ENCODE data around the gene SLC25A33. TPM values are rescaled to one million over a fixed set of nuclear protein-coding genes. Genes with fewer than 3 reads are reported as not detected.
"Not testable (repeated sequence)": the region's sequence is repeated elsewhere in the genome, so short reads cannot be mapped to it uniquely, and the experiment has no call there.

The SLC25A33 gene
- total RNA-seq, 2 donors from 2014 or later, result 3.6 to 7.6 TPM

- Mint-ChIP-seq H3K27ac (no peak overlapping the region), H3K9me3 (no peaks in the 10 kb centered on the region), H3K36me3 (ENCODE audit: low read depth) (peaks cover 73% of the 10 kb centered on the region), H3K27me3 (no peaks in the 10 kb centered on the region), H3K4me3 (no peak overlapping the region), H3K4me1 (peaks cover 6% of the 10 kb centered on the region)
- no peak for ATAC-seq (replicated peaks)
Observed at GRCh38 chr1:9558271-9558945, 19.1 kb downstream of the SLC25A33 start.

GRCh38 chr1:9558946-9559545, 19.8 kb downstream of the SLC25A33 start:
- peaks cover 66% of the 10 kb centered on the region for H3K36me3 Mint-ChIP-seq (ENCODE audit: low read depth)
- H3K4me3 Mint-ChIP-seq, result no peak overlapping the region
- ATAC-seq (replicated peaks), result no peak
- H3K9me3 Mint-ChIP-seq, result no peaks in the 10 kb centered on the region
- no peak overlapping the region for H3K27ac Mint-ChIP-seq
- no peaks in the 10 kb centered on the region for H3K27me3 Mint-ChIP-seq
- peaks cover 6% of the 10 kb centered on the region for H3K4me1 Mint-ChIP-seq

GRCh38 chr1:9559673-9560072, 20.4 kb downstream of the SLC25A33 start:
- Mint-ChIP-seq H3K9me3 (no peaks in the 10 kb centered on the region), H3K27ac (no peak overlapping the region), H3K4me1 (peaks cover 6% of the 10 kb centered on the region), H3K27me3 (no peaks in the 10 kb centered on the region), H3K4me3 (no peak overlapping the region), H3K36me3 (ENCODE audit: low read depth) (peaks cover 61% of the 10 kb centered on the region)
- no peak for ATAC-seq (replicated peaks)

- peaks cover 61% of the 10 kb centered on the region for H3K36me3 Mint-ChIP-seq (ENCODE audit: low read depth)
- not testable (repeated sequence) for H3K27ac Mint-ChIP-seq
Observed at GRCh38 chr1:9560090-9560489, 20.8 kb downstream of the SLC25A33 start.

GRCh38 chr1:9561429-9561828, 22.2 kb downstream of the SLC25A33 start:
- Mint-ChIP-seq H3K9me3 (no peaks in the 10 kb centered on the region), H3K36me3 (ENCODE audit: low read depth) (peaks cover 55% of the 10 kb centered on the region), H3K4me3 (no peak overlapping the region), H3K27ac (no peak overlapping the region), H3K4me1 (peaks cover 6% of the 10 kb centered on the region), H3K27me3 (no peaks in the 10 kb centered on the region)
- no peak for ATAC-seq (replicated peaks)

More at GRCh38 chr1:9560090-9560489, 20.8 kb downstream of the SLC25A33 start:
- H3K9me3 Mint-ChIP-seq; H3K4me3 Mint-ChIP-seq; ATAC-seq (replicated peaks); H3K4me1 Mint-ChIP-seq; H3K27me3 Mint-ChIP-seq: not testable (repeated sequence)

- no peaks in the 10 kb centered on the region for H3K4me1 Mint-ChIP-seq
- H3K27me3 Mint-ChIP-seq, result no peaks in the 10 kb centered on the region
- H3K4me3 Mint-ChIP-seq, result no peak overlapping the region
- no peak for ATAC-seq (replicated peaks)
- H3K9me3 Mint-ChIP-seq, result no peaks in the 10 kb centered on the region
- no peak overlapping the region for H3K27ac Mint-ChIP-seq
- peaks cover 44% of the 10 kb centered on the region for H3K36me3 Mint-ChIP-seq (ENCODE audit: low read depth)
Observed at GRCh38 chr1:9569267-9569666, 30.0 kb downstream of the SLC25A33 start.

- not testable (repeated sequence) for H3K27ac Mint-ChIP-seq; ATAC-seq (replicated peaks); H3K9me3 Mint-ChIP-seq; H3K4me3 Mint-ChIP-seq; H3K4me1 Mint-ChIP-seq; H3K27me3 Mint-ChIP-seq
- H3K36me3 Mint-ChIP-seq (ENCODE audit: low read depth), result peaks cover 42% of the 10 kb centered on the region
Observed at GRCh38 chr1:9570886-9571529, 31.7 kb downstream of the SLC25A33 start.

GRCh38 chr1:9573723-9574122, 34.5 kb downstream of the SLC25A33 start:
- Mint-ChIP-seq H3K36me3 (ENCODE audit: low read depth) (peaks cover 47% of the 10 kb centered on the region), H3K4me1 (no peaks in the 10 kb centered on the region), H3K9me3 (no peaks in the 10 kb centered on the region), H3K27ac (no peak overlapping the region), H3K27me3 (no peaks in the 10 kb centered on the region), H3K4me3 (no peak overlapping the region)
- no peak for ATAC-seq (replicated peaks)

- Mint-ChIP-seq H3K4me3 (no peak overlapping the region), H3K27me3 (no peaks in the 10 kb centered on the region), H3K9me3 (no peaks in the 10 kb centered on the region), H3K27ac (no peak overlapping the region), H3K36me3 (ENCODE audit: low read depth) (peaks cover 44% of the 10 kb centered on the region), H3K4me1 (no peaks in the 10 kb centered on the region)
- ATAC-seq (replicated peaks), result no peak
Observed at GRCh38 chr1:9575486-9575885, 36.2 kb downstream of the SLC25A33 start.

GRCh38 chr1:9576903-9577302, 37.6 kb downstream of the SLC25A33 start:
- ATAC-seq (replicated peaks), result no peak
- H3K4me3 Mint-ChIP-seq, result no peak overlapping the region
- no peaks in the 10 kb centered on the region for H3K4me1 Mint-ChIP-seq
- H3K9me3 Mint-ChIP-seq, result no peaks in the 10 kb centered on the region
- no peaks in the 10 kb centered on the region for H3K27me3 Mint-ChIP-seq
- peaks cover 47% of the 10 kb centered on the region for H3K36me3 Mint-ChIP-seq (ENCODE audit: low read depth)
- no peak overlapping the region for H3K27ac Mint-ChIP-seq

- H3K9me3 Mint-ChIP-seq, result no peaks in the 10 kb centered on the region
- no peak overlapping the region for H3K27ac Mint-ChIP-seq
- no peaks in the 10 kb centered on the region for H3K4me1 Mint-ChIP-seq
- H3K27me3 Mint-ChIP-seq, result no peaks in the 10 kb centered on the region
- H3K36me3 Mint-ChIP-seq (ENCODE audit: low read depth), result peaks cover 52% of the 10 kb centered on the region
- ATAC-seq (replicated peaks), result no peak
- H3K4me3 Mint-ChIP-seq, result no peak overlapping the region
Observed at GRCh38 chr1:9577423-9577822, 38.2 kb downstream of the SLC25A33 start.

GRCh38 chr1:9580942-9581341, 41.7 kb downstream of the SLC25A33 start:
- H3K27ac Mint-ChIP-seq, result no peak overlapping the region
- H3K36me3 Mint-ChIP-seq (ENCODE audit: low read depth), result peaks cover 62% of the 10 kb centered on the region
- no peak for ATAC-seq (replicated peaks)
- H3K27me3 Mint-ChIP-seq, result no peaks in the 10 kb centered on the region
- no peak overlapping the region for H3K4me3 Mint-ChIP-seq
- H3K9me3 Mint-ChIP-seq, result no peaks in the 10 kb centered on the region
- no peaks in the 10 kb centered on the region for H3K4me1 Mint-ChIP-seq

- Mint-ChIP-seq H3K4me3 (no peak overlapping the region), H3K36me3 (ENCODE audit: low read depth) (peaks cover 23% of the 10 kb centered on the region), H3K27ac (no peak overlapping the region), H3K27me3 (no peaks in the 10 kb centered on the region), H3K9me3 (no peaks in the 10 kb centered on the region), H3K4me1 (peaks cover 8% of the 10 kb centered on the region)
- ATAC-seq (replicated peaks), result no peak
Observed at GRCh38 chr1:9586147-9586766, 47.0 kb downstream of the SLC25A33 start.

- Mint-ChIP-seq H3K4me3 (peak within 1 kb of the TSS; percentile 86), H3K36me3 (ENCODE audit: low read depth) (peaks cover 3% of the 10 kb centered on the region), H3K27ac (peak within 1 kb of the TSS; percentile 62), H3K9me3 (no peaks in the 10 kb centered on the region), H3K27me3 (no peaks in the 10 kb centered on the region), H3K4me1 (peaks cover 14% of the 10 kb centered on the region)
- peak; percentile 90 for ATAC-seq (replicated peaks)
Observed at GRCh38 chr1:9588551-9589143, 49.4 kb downstream of the SLC25A33 start, which contains the start of gene TMEM201. TSS of gene TMEM201 (plus strand) at chr1:9588911. CDS start at chr1:9588931, 20 bp downstream.

All from activated T-helper 17 cell treated with anti-CD3 and anti-CD28 coated beads, Interleukin-2, amount 50 U/mL, for 72 hours (primary cell).